OCI-LY3 (cell line): ENCODE measurements around the gene EMP1.

Source experiments
- EZH2phosphoT487 ChIP-seq: fragments of 200-600 bp; shearing (Covaris generic); IDR thresholded peaks from 2 replicates; pipeline ENCODE4 v1.6.1; 2018; ENCODE audit warnings: antibody characterized with exemption, mixed run types, low read depth
- TF ChIP-seq, protein P1 (sequence below): fragments of 200-600, 300-600 bp; sonication (generic); IDR thresholded peaks from 2 replicates; pipeline ENCODE4 v1.5.1; 2014; ENCODE audit warnings: antibody characterized with exemption, low read length, low read depth

- TF ChIP-seq, protein P1, sequence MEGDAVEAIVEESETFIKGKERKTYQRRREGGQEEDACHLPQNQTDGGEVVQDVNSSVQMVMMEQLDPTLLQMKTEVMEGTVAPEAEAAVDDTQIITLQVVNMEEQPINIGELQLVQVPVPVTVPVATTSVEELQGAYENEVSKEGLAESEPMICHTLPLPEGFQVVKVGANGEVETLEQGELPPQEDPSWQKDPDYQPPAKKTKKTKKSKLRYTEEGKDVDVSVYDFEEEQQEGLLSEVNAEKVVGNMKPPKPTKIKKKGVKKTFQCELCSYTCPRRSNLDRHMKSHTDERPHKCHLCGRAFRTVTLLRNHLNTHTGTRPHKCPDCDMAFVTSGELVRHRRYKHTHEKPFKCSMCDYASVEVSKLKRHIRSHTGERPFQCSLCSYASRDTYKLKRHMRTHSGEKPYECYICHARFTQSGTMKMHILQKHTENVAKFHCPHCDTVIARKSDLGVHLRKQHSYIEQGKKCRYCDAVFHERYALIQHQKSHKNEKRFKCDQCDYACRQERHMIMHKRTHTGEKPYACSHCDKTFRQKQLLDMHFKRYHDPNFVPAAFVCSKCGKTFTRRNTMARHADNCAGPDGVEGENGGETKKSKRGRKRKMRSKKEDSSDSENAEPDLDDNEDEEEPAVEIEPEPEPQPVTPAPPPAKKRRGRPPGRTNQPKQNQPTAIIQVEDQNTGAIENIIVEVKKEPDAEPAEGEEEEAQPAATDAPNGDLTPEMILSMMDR: no peak
- no peak for TF ChIP-seq EZH2phosphoT487
Measured at GRCh38 chr12:13238204-13238603, 41.7 kb downstream of the EMP1 start.
